Mucosa of rectum (tissue), 2 donors: ENCODE measurements around the gene SLC12A4.

Experiments used
- H3K27ac ChIP-seq, 2 donors: one replicate each; pipeline ENCODE4 v1.7.0; 2013; ENCODE audit warnings: inconsistent platforms in 2 of 2, low read depth in 2 of 2, low read length in 2 of 2
- H3K27me3 ChIP-seq, 2 donors: one replicate each; pipeline ENCODE4 v1.7.0; 2013; ENCODE audit warnings: low read length in 2 of 2; ENCODE audit not compliant: control insufficient read depth in 2 of 2, insufficient read depth in 2 of 2
- H3K36me3 ChIP-seq, 2 donors: one replicate each; pipeline ENCODE4 v1.7.0; 2013; ENCODE audit warnings: low read length in 2 of 2; ENCODE audit not compliant: control insufficient read depth in 2 of 2, insufficient read depth in 2 of 2
- H3K4me1 ChIP-seq, 2 donors: one replicate each; pipeline ENCODE4 v1.7.0; 2013; ENCODE audit warnings: low read length in 2 of 2, mild to moderate bottlenecking in 1 of 2; ENCODE audit not compliant: control insufficient read depth in 2 of 2, insufficient read depth in 2 of 2
- H3K4me3 ChIP-seq, 2 donors: one replicate each; pipeline ENCODE4 v1.7.0; 2013; ENCODE audit warnings: low read length in 2 of 2
- H3K9ac ChIP-seq, 2 donors: one replicate each; pipeline ENCODE4 v1.7.0; 2013; ENCODE audit warnings: low read length in 2 of 2, low read depth in 1 of 2, mild to moderate bottlenecking in 1 of 2
- H3K9me3 ChIP-seq, 2 donors: one replicate each; pipeline ENCODE4 v1.7.0; 2013; ENCODE audit warnings: low read length in 2 of 2; ENCODE audit not compliant: control insufficient read depth in 2 of 2
- donor health status: healthy.
- donor health status: Normal muscosa, but diverticular disease.

The SLC12A4 gene

DNA sequence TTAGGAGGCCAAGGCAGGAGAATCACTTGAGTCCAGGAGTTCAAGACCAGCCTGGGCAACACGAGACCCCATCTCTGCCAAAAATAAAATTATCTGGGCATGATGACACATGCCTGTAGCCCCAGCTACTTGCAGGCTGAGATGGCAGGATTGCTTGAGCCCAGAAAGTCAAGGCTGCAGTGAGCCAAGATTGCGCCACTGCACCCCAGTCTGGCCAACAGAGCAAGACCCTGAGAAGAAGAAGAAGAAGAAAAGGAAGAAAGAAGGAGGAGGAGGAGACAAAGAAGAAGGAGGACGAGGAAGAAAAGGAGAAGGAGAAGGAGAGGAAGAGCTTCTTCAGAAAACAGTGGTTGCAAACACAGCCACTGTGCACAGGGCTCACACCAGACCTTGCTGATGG is 20.2 kb upstream of the SLC12A4 start:
- no peaks in the 10 kb centered on the region for H3K36me3 ChIP-seq
- H3K4me1 ChIP-seq, result peaks cover 11 to 22% of the 10 kb centered on the region in 2 donors
- no peak overlapping the region for H3K4me3 ChIP-seq
- H3K27ac ChIP-seq, result no peak overlapping the region
- H3K9ac ChIP-seq, result no peak overlapping the region
- H3K27me3 ChIP-seq, result no peaks in the 10 kb centered on the region
- no peaks in the 10 kb centered on the region for H3K9me3 ChIP-seq

DNA sequence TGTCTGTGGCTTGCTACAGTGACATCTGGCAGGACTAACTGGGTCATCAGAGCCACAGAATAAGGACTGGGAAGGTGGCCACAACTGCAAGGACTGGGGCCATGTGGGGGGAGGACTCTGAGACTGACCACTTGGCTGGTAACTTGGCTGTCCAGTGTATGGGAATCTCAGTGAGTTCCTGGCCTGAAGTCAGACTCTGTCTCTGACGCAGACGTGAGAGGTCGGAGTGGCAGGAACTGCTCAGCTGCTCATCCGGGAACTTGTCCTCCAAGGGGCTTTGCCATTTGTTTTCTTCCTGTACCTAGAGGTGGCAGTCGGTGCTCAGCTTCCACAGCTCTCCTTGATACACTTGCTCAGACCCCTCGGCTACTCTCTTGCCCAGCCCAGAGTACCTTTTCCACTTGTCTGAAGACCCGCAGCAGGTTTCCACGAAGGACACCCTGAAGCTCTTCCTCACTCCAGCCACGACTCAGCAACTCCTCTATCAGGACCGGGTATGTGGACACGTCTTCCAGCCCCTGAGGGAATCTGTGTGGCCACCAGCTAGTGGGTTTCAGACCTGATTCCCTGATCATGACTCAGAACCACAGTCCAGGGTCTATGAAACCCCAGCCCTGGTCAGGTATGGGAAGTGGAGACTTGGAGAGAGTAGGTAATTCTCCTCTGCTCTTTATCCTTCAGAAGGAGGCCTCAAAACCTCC is 19.2 kb upstream of the SLC12A4 start:
- H3K4me1 ChIP-seq, result peaks cover 2 to 14% of the 10 kb centered on the region in 2 donors
- no peak overlapping the region for H3K4me3 ChIP-seq
- no peaks in the 10 kb centered on the region for H3K27me3 ChIP-seq
- no peaks in the 10 kb centered on the region for H3K36me3 ChIP-seq
- H3K9me3 ChIP-seq, result no peaks in the 10 kb centered on the region
- no peak overlapping the region for H3K27ac ChIP-seq
- H3K9ac ChIP-seq, result no peak overlapping the region

DNA sequence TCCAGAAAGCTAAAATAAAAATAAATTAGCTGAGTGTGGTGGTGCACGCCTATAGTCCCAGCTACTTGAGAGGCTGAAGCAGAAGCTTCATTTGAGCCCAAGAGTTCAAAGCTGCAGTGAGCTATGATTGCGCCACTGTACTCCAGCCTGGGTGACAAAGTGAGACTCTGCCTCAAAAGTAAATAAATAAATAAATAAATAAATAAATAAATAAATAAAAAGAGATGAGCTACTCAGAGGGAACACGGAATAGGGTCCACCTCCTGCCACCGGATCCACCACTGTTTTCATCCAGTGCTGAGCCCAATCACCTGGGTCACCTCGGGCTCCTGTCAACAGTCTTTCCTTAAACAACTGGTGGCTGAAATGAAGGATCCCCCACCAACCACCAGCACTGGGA is 18.5 kb upstream of the SLC12A4 start:
- Histone ChIP-seq H3K4me3 (no peak overlapping the region), H3K27ac (no peak overlapping the region), H3K9ac (no peak overlapping the region), H3K27me3 (no peaks in the 10 kb centered on the region), H3K4me1 (peaks cover 2 to 13% of the 10 kb centered on the region in 2 donors), H3K36me3 (no peaks in the 10 kb centered on the region), H3K9me3 (no peaks in the 10 kb centered on the region)

DNA sequence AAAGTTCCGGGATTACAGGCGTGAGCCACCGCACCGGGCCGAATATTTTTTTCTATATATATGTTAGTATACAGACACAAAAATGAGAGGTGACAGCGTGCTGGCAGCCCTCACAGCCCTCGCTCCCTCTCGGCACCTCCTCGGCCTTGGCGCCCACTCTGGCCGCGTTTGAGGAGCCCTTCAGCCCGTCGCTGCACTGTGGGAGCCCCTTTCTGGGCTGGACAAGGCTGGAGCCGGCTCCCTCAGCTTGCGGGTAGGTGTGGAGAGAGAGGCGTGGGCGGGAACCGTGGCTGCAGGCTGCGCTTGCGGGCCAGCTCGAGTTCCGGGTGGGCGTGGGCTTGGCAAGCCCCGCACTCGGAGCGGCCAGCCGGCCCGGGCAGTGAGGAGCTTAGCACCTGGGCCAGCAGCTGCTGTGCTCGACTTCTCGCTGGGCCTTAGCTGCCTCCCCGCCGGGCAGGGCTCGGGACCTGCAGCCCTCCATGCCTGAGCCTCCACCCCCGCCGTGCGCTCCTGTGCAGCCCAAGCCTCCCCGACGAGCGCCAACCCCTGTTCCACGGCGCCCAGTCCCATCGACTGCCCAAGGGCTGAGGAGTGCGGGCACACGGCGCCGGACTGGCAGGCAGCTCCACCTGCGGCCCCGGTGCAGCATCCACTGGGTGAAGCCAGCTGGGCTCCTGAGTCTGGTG is 13.7 kb upstream of the SLC12A4 start:
- Histone ChIP-seq H3K36me3 (no peaks in the 10 kb centered on the region), H3K4me1 (peaks cover 0 to 13% of the 10 kb centered on the region in 2 donors), H3K9me3 (no peaks in the 10 kb centered on the region), H3K27me3 (no peaks in the 10 kb centered on the region), H3K9ac (no peak overlapping the region), H3K27ac (no peak overlapping the region), H3K4me3 (no peak overlapping the region)

DNA sequence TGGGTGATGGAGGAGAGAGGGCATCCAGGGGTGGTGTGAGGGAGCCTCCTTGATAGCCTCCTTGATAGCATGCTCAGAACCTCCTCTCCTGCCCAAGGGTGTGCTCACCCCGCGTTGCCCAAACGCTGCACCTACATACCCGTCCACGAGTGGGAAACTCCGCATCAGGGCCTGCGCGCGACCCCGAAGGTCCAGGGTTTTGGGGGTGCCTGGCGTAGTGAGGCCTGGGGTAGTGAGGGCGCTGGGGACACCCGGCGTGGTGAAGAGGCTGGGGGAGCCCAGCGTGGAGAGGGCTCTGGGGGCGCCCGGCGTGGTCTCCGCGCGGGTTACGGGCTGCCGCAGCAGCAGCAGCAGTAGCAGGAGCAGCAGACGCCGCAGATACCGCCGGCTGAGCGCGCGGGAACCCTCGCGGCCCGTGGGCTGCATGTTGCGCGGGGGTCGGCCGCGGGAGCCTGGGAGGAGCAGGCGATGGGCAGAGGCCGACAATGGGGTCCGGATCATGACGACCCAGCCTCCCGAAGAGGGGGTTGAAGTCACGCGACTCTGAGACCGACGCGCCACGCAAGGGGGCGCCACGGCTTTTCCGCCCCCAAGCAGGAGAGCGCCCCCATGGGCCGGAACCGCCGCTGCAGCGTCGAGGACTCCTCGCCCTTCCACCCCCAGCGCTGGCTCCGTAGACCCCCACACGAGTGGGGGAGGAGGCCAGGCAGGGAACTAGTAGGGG is 11.7 kb upstream of the SLC12A4 start, which contains the start of gene DPEP3:
Gene DPEP3, minus strand, starts transcription at position 545 of the 724 bp plus-strand sequence. Its CDS starts 119 bp downstream, at position 426.
- Histone ChIP-seq H3K27me3 (no peaks in the 10 kb centered on the region), H3K36me3 (no peaks in the 10 kb centered on the region), H3K27ac (no peak within 1 kb of the TSS), H3K9ac (no peak within 1 kb of the TSS), H3K4me3 (no peak within 1 kb of the TSS), H3K4me1 (peaks cover 0 to 10% of the 10 kb centered on the region in 2 donors), H3K9me3 (no peaks in the 10 kb centered on the region)

DNA sequence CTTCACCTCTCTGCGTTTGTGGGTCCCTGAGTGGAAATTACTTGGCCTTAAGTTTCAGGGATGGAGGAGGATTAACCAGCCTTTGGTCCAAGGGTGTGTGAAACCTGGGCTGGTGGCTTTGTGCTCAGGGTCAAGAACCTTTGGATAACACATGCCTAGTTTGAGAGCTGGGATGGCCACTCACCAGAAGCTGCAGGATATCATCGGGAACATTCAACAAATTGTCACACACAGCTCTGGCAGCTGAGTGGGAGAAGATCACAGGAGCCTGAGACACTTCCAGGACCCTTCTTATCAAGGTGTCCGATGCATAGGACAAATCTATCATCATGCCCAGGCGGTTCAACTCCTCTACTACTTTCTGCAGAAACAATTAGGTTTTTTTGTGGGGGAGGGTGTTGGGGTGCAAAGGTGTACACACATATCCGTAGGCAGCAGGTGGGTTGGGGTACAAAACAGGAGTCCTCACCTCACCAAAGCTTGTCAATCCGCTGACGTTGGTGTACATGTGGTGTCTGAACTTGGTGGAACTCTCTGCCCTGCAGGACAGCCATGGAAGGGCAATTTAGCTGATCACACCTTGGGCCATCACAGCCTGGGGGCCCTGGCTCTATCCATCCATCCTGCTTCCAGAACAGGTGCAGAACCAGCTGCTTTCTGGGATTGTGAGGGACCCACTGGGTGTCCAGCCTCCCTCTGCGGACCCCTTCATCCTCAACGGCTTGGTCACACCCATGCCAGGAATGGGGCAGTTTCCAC is 9.2 kb upstream of the SLC12A4 start:
- H3K27me3 ChIP-seq, result no peaks in the 10 kb centered on the region
- no peaks in the 10 kb centered on the region for H3K9me3 ChIP-seq
- H3K4me1 ChIP-seq, result no peaks in the 10 kb centered on the region
- H3K27ac ChIP-seq, result no peak overlapping the region
- no peaks in the 10 kb centered on the region for H3K36me3 ChIP-seq
- H3K9ac ChIP-seq, result no peak overlapping the region
- H3K4me3 ChIP-seq, result no peak overlapping the region

DNA sequence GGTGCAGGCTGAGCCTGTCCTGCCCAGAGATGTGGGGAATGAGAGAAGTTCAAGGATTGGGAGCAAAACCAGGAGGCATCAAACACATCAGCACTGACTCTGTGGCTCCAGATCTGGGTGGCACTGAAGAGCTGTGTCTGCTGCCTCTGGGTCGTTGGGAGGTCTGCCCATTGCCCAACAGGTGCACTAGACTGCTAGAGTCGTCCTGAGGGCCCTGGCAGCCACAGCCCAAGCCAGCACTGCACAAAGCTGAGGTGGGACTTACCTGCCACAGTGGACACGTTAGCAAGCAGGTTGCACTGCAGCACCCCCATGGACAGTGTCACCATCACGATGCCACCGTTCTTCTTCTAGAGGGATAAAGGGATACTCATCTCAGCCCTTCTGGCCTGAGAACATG is 8.6 kb upstream of the SLC12A4 start:
- Histone ChIP-seq H3K4me1 (no peaks in the 10 kb centered on the region), H3K36me3 (no peaks in the 10 kb centered on the region), H3K9ac (no peak overlapping the region), H3K4me3 (no peak overlapping the region), H3K27me3 (no peaks in the 10 kb centered on the region), H3K9me3 (no peaks in the 10 kb centered on the region), H3K27ac (no peak overlapping the region)

DNA sequence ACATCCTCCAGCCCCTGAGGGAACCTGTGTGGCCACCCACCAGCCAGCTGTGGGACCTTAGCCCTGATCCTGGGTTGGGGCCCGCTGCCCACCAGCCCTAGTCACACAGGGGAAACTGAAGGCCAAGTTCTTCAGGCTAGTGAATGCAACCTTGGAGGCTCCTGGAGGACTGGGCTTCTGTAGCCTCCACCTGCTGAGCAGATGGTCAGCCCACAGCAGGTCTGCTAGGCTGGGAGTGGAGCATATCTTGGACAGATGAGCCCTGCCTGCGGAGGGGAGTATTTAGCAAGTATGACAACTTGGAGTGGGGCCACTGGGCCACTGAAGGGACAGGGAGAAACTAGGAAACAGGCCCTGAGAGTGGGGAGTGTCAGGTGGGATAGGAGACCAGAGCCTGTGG is 7.8 kb upstream of the SLC12A4 start:
- Histone ChIP-seq H3K9ac (no peak overlapping the region), H3K27ac (no peak overlapping the region), H3K4me3 (no peak overlapping the region), H3K27me3 (no peaks in the 10 kb centered on the region), H3K4me1 (no peaks in the 10 kb centered on the region), H3K36me3 (no peaks in the 10 kb centered on the region), H3K9me3 (no peaks in the 10 kb centered on the region)

DNA sequence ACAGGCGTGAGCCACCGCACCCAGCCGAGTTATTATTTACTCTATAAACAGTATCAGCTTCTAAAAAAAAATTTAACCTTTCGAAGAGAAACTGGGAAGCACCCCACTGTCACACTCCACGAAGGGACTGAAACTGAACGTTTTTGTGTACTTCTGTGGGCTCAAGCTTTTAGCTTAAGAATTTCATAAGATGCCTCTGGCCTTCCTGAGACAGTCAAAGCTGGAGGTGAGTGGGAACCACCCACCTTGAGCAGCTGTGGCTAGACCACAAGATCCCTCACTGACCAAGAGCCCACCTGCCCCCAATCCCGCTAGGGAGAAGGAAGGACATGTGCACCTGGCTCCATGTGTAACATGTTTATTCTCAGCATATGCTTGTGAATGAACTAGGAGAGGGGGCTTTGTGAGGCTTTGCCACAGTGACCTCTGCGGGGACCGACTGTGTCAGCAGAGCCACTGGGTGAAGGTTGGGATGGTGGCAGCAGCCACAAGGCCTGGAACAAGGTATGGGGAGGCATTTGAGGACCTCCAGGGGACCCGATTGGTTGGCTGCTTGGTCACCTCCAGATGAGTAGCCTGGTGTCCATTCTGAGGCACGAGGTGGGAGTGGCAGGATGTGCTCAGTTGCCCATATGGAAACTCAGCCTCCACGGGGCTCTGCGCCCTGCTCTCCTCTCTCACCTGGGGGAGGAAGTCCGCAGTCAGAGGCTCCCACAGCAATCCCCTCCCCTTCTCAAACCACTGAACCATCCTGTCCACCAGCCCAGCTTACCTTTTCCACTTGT is 7.1 kb upstream of the SLC12A4 start:
- Histone ChIP-seq H3K4me3 (no peak overlapping the region), H3K27ac (peak overlapping the region in 1 of 2 donors; percentile 56), H3K27me3 (no peaks in the 10 kb centered on the region), H3K36me3 (no peaks in the 10 kb centered on the region), H3K9ac (no peak overlapping the region), H3K4me1 (no peaks in the 10 kb centered on the region), H3K9me3 (no peaks in the 10 kb centered on the region)
